Measurements from ENCODE around the gene CORO2A. TPM values are rescaled to one million over a fixed set of nuclear protein-coding genes. Genes with fewer than 3 reads are reported as not detected.

The CORO2A gene
- total and polyA plus RNA-seq, 2 of the 8 experiments (the other 6 are each of a cell fraction or from before 2014, with no cell fraction given) = 13.7 to 27.9 TPM

DNA sequence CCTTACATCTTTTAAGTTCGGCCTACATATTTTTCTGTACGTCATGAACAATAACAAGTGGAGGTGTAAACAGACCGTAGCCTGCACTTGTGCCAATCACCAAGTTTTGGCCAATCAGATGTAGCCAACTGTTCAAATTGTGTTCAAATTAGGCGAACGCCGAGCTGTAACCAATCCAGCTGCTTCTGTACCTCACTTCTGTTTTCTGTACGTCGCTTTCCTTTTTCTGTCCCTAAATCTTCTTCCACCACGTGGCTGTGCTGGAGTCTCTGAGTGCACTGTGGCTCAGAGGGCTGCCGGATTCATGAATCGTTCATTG lies 99.9 kb downstream of the CORO2A start:
- Histone ChIP-seq H4K20me1 (replicated peaks in 1 of 2; ENCODE audit: control insufficient read depth in 1 of 2, insufficient read depth in 2 of 2, low read length in 2 of 2) (peaks cover 0 to 2% of the 10 kb centered on the region in 2 experiments), H3K9ac (replicated peaks in 1 of 4; ENCODE audit: extremely low read depth in 1 of 4, low read depth in 3 of 4, low read length in 3 of 4) (no peak overlapping the region), H3K27me3 (replicated peaks in 1 of 4; ENCODE audit: control insufficient read depth in 3 of 4, extremely low read depth in 1 of 4, insufficient read depth in 3 of 4, low read length in 3 of 4) (no peaks in the 10 kb centered on the region), H3K4ac (replicated peaks; ENCODE audit: insufficient read length, low read depth, low read length) (no peak overlapping the region), H2BK15ac (ENCODE audit: low read length) (no peak overlapping the region), H3K56ac (replicated peaks; ENCODE audit: insufficient read length, low read depth, low read length) (no peak overlapping the region), H2BK120ac (replicated peaks; ENCODE audit: low read depth, low read length) (no peak overlapping the region), H2BK20ac (ENCODE audit: low read length) (0 out of 2 replicates have a peak overlapping the region, but pooled peaks have one; percentile 80), H4K8ac (ENCODE audit: extremely low read depth, insufficient read depth, low read length) (no peak overlapping the region), H4K5ac (ENCODE audit: insufficient read length, low read depth, low read length) (no peak overlapping the region), H3K4me3 (ENCODE audit: extremely low read depth in 1 of 4, insufficient read depth in 2 of 4, low read depth in 3 of 4, low read length in 4 of 4) (peak overlapping the region in 1 of 4 experiments; percentile 53; a peak in 1 of 8 replicates), H3K36me3 (ENCODE audit: control insufficient read depth in 2 of 4, insufficient read depth in 4 of 4, low read length in 3 of 4) (no peaks in the 10 kb centered on the region; a peak in 2 of 8 replicates), H3K79me1 (ENCODE audit: low read depth, low read length) (no peaks in the 10 kb centered on the region), H3K4me2 (ENCODE audit: insufficient read depth in 1 of 2, low read depth in 2 of 2, low read length in 2 of 2) (peak overlapping the region; percentile 60 to 61; a peak in 3 of 4 replicates), H2AK5ac (ENCODE audit: low read depth, low read length) (no peak overlapping the region), H3K9me3 (ENCODE audit: insufficient read depth in 2 of 2, low read depth in 1 of 2, low read length in 1 of 2) (no peaks in the 10 kb centered on the region; a peak in 1 of 4 replicates), H3K18ac (ENCODE audit: extremely low read depth, low read length) (no peak overlapping the region; the same call in 1 of the 2 replicates), H3K79me2 (ENCODE audit: control insufficient read depth in 1 of 2, insufficient read depth in 2 of 2, low read length in 2 of 2) (no peaks in the 10 kb centered on the region), H4K91ac (replicated peaks; ENCODE audit: insufficient read length, low read length) (no peak overlapping the region), H2AFZ (ENCODE audit: low read length) (no peak overlapping the region), H3K27ac (ENCODE audit: low read depth, low read length) (no peak overlapping the region), H3K23ac (ENCODE audit: insufficient read length) (no peak overlapping the region), H2BK5ac (ENCODE audit: low read depth, low read length) (peak overlapping the region; percentile 66; the same call in 1 of the 2 replicates), H3K23me2 (ENCODE audit: low read depth, low read length) (peaks cover 5% of the 10 kb centered on the region; the same call in 1 of the 2 replicates), H3K4me1 (replicated peaks in 1 of 4; ENCODE audit: control insufficient read depth in 3 of 4, insufficient read depth in 4 of 4, low read length in 3 of 4) (peaks cover 3 to 16% (median 5%) of the 10 kb centered on the region in 4 experiments; a peak in 6 of 7 replicates), H3K14ac (ENCODE audit: insufficient read length) (no peak overlapping the region), H2BK12ac (ENCODE audit: low read depth, low read length) (peak overlapping the region; percentile 90; the same call in 1 of the 2 replicates)
- WGBS, 2 experiments (ENCODE audit: extremely low coverage in 1 of 2, insufficient coverage in 1 of 2, insufficient read length in 1 of 2, insufficient replicate concordance in 2 of 2, low coverage in 1 of 2, low lambda C conversion rate in 2 of 2, missing lambda C conversion rate in 1 of 2) = 73% methylated on average over 11 of the region's 11 CpGs; no CpG with 5 or more reads in 1 of the 2 experiments
- DNase-seq (ENCODE audit: low read depth in 1 of 2, low spot score in 2 of 2) (no peak), FAIRE-seq (no peak)
- no peak for TF ChIP-seq FOSL1 (IDR thresholded peaks at IDR 0.05; ENCODE audit: insufficient read depth, low read depth, low read length)
- no peak for TF ChIP-seq RNF2 (IDR thresholded peaks at IDR 0.05; ENCODE audit: borderline replicate concordance, low read depth, low read length, missing control alignments, poor library complexity, severe bottlenecking)
- TF ChIP-seq TCF12 (IDR thresholded peaks at IDR 0.05; ENCODE audit: low read depth, low read length) = no peak
- no peak for TF ChIP-seq SIN3A (conservative IDR thresholded peaks at IDR 0.05 in 1 of 2, IDR thresholded peaks at IDR 0.05 in 1 of 2; ENCODE audit: low read depth in 1 of 2, low read length in 2 of 2)
- TF ChIP-seq SUZ12 (IDR thresholded peaks at IDR 0.05; ENCODE audit: low read length) = no peak
- TF ChIP-seq SIRT6 (IDR thresholded peaks at IDR 0.05; ENCODE audit: low read length) = no peak
- no peak for TF ChIP-seq MAFK (IDR thresholded peaks at IDR 0.05; ENCODE audit: low read depth, low read length)
- TF ChIP-seq KDM4A (IDR thresholded peaks at IDR 0.05; ENCODE audit: low read depth, low read length, severe bottlenecking) = no peak
- CTCF ChIA-PET (ENCODE audit: partially characterized antibody) = interaction anchor here (0.9 to 1.9 kb wide), 13 partner anchors 11 to 148 kb away, joined by 3 to 9 read pairs (median 4); partner anchors contain the start of gene TRIM14
- POLR2A ChIA-PET (ENCODE audit: partially characterized antibody) = interaction anchor here (0.6 to 2.2 kb wide), 7 partner anchors 9 to 125 kb away, joined by 3 to 4 read pairs (median 4); partner anchors contain the start of gene TRIM14
